Smooth muscle cell (in vitro differentiated cells): ENCODE measurements around the gene KDM8. TPM values are rescaled to one million over a fixed set of nuclear protein-coding genes. Genes with fewer than 3 reads are reported as not detected.
"Not testable (repeated sequence)": the region's sequence is repeated elsewhere in the genome, so short reads cannot be mapped to it uniquely, and the experiment has no call there.

ENCODE experiments used
- DNase-seq: peaks from one replicate; lab custom pipeline; 2025; ENCODE audit not compliant: unreplicated experiment; lab: John Stamatoyannopoulos, UW
- H2AFZ ChIP-seq: fragments of 200-600 bp; sonication (generic); 2 replicates; pipeline ENCODE4 v1.6.0; 2016; ENCODE audit warnings: antibody characterized with exemption, low read depth, mild to moderate bottlenecking
- H3F3A ChIP-seq: fragments of 200-600 bp; sonication (generic); 2 replicates; pipeline ENCODE4 v1.6.0; 2017; ENCODE audit warnings: antibody characterized with exemption, low read depth
- H3K27ac ChIP-seq: fragments of 200-600 bp; sonication (generic); 2 replicates; pipeline ENCODE4 v1.5.1; 2016; ENCODE audit warnings: low read depth, mild to moderate bottlenecking
- H3K27me3 ChIP-seq: fragments of 200-600 bp; sonication (generic); 2 replicates; pipeline ENCODE4 v1.6.1; 2016; ENCODE audit warnings: low read depth, mild to moderate bottlenecking
- H3K36me3 ChIP-seq: fragments of 200-600 bp; sonication (generic); 2 replicates; pipeline ENCODE4 v1.5.1; 2016; ENCODE audit warnings: low read depth
- H3K4me1 ChIP-seq: fragments of 200-600 bp; sonication (generic); 2 replicates; pipeline ENCODE4 v1.5.1; 2016; ENCODE audit warnings: low read depth
- H3K4me2 ChIP-seq: fragments of 200-600 bp; sonication (generic); 2 replicates; pipeline ENCODE4 v1.6.0; 2016; ENCODE audit warnings: mild to moderate bottlenecking
- H3K4me3 ChIP-seq: fragments of 200-600 bp; sonication (generic); 2 replicates; pipeline ENCODE4 v1.5.1; 2016; ENCODE audit warnings: mild to moderate bottlenecking
- H3K79me2 ChIP-seq: fragments of 200-600 bp; sonication (generic); 2 replicates; pipeline ENCODE4 v1.6.0; 2016; ENCODE audit warnings: low read depth, mild to moderate bottlenecking
- H3K9ac ChIP-seq: fragments of 200-600 bp; sonication (generic); 2 replicates; pipeline ENCODE4 v1.6.0; 2016; ENCODE audit warnings: low read depth
- H3K9me3 ChIP-seq: fragments of 200-600 bp; sonication (generic); replicated peaks from 2 replicates; pipeline ENCODE4 v1.5.1; 2016; ENCODE audit warnings: low read depth
- H4K20me1 ChIP-seq: fragments of 200-600 bp; sonication (generic); 2 replicates; pipeline ENCODE4 v1.6.0; 2016; ENCODE audit warnings: low read depth
- WGBS: methylation state at CpG from one replicate; pipeline ENCODE4 v1.1.7; 2016; ENCODE audit warnings: low lambda C conversion rate; 5-methylcytosine and 5-hydroxymethylcytosine counted together
- polyA plus RNA-seq: library from polyadenylated mRNA; unstranded; fragments of >200 nt; fragmentation: Nextera tagmentation; extraction: Ambion mirVana; gene quantifications from 2 replicates; pipeline ENCODE4 v1.2.1, GENCODE V29; 2016
- total RNA-seq: library from RNA; depleted of rRNA; stranded (reverse); fragments of >200 nt; gene quantifications from 2 replicates; pipeline ENCODE4 v1.2.3, GENCODE V29; 2014
- TF ChIP-seq, protein P1 (sequence below): fragments of 200-600 bp; sonication (generic); IDR thresholded peaks from 2 replicates; pipeline ENCODE4 v1.5.1; 2017; ENCODE audit warnings: borderline replicate concordance, mild to moderate bottlenecking, antibody characterized with exemption; ENCODE audit not compliant: insufficient read depth, poor library complexity, severe bottlenecking

The KDM8 gene
- total and polyA plus RNA-seq, 2 experiments from 2014 or later, result 0.81 to 3.5 TPM

DNA sequence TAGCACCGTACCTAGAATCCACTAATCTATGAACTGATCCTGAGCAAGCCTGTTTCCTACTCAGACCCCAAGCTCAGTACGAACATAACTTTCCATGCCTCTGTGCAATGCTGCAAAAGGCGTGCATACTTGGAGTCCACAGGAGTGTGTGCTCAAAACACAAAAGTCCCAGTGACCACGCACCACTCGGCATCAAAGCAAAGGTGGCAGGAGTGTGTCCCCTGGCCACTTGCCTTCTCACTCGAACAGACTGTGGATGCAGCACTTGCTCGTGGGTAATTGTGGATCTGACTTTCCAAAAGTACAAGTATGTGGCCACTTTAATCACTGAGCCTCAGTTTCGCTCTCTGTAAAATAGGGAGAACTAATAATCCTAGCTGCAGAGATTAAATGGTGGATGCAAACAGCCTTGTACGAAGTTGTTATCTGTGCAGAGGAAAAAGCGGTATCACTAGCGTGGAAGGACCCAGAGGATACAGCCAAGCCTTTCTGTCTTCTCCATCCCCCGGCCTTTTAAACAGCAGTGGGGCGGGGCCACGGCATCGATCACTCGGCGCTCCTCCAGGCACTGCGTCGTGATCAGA, 311 bp upstream of the KDM8 start:
- H3F3A ChIP-seq, result no peaks in the 10 kb centered on the region
- peak overlapping the region; percentile 64 for H3K4me3 ChIP-seq
- H3K4me2 ChIP-seq, result peak overlapping the region; percentile 78
- H2AFZ ChIP-seq, result peak overlapping the region; percentile 71
- TF ChIP-seq, protein P1, sequence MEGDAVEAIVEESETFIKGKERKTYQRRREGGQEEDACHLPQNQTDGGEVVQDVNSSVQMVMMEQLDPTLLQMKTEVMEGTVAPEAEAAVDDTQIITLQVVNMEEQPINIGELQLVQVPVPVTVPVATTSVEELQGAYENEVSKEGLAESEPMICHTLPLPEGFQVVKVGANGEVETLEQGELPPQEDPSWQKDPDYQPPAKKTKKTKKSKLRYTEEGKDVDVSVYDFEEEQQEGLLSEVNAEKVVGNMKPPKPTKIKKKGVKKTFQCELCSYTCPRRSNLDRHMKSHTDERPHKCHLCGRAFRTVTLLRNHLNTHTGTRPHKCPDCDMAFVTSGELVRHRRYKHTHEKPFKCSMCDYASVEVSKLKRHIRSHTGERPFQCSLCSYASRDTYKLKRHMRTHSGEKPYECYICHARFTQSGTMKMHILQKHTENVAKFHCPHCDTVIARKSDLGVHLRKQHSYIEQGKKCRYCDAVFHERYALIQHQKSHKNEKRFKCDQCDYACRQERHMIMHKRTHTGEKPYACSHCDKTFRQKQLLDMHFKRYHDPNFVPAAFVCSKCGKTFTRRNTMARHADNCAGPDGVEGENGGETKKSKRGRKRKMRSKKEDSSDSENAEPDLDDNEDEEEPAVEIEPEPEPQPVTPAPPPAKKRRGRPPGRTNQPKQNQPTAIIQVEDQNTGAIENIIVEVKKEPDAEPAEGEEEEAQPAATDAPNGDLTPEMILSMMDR, result no peak
- H4K20me1 ChIP-seq, result no peaks in the 10 kb centered on the region
- peaks cover 6% of the 10 kb centered on the region for H3K79me2 ChIP-seq
- peak overlapping the region; percentile 90 for H3K27ac ChIP-seq
- no peaks in the 10 kb centered on the region for H3K36me3 ChIP-seq
- H3K4me1 ChIP-seq, result peaks cover 7% of the 10 kb centered on the region
- no peak for DNase-seq
- H3K9me3 ChIP-seq, result no peaks in the 10 kb centered on the region
- WGBS, result 31% methylated on average over 19 of the region's 19 CpGs
- peak overlapping the region; percentile 90 for H3K9ac ChIP-seq
- H3K27me3 ChIP-seq, result no peaks in the 10 kb centered on the region

DNA sequence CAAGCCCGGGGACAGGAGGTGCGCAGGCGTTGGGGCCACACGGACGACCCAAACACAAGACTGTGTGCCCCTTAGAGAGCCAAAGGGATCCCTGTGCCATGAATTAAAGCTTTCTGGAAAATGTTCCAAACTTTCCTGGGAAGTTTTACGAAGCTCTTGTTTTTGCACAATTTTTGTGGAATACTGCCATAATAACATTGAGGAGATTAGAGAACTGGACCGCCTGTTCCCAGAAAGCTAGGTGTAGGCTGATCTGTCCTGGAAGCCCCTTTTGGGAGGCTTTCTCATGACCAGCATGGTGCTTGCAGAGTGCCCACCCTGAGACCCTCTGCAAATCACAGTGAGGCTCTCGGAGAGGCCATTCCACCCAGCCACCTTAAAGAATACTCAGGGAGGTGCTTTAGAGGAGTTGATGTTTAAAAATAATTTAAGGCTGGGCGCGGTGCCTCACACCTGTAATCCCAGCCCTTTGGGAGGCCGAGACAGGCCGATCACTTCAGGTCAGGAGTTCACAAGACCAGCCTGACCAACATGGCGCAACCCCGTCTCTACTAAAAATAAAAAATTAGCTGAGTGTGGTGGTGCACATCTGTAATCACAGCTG, 1.1 kb downstream of the KDM8 start:
- Histone ChIP-seq H3K4me2 (peak overlapping the region; percentile 97), H3K9me3 (no peaks in the 10 kb centered on the region), H3K9ac (peak overlapping the region; percentile 92), H4K20me1 (no peaks in the 10 kb centered on the region), H3K4me1 (peaks cover 7% of the 10 kb centered on the region), H3K27me3 (no peaks in the 10 kb centered on the region), H3K79me2 (peaks cover 6% of the 10 kb centered on the region), H3K27ac (peak overlapping the region; percentile 90), H3K36me3 (no peaks in the 10 kb centered on the region), H2AFZ (peak overlapping the region; percentile 92), H3F3A (no peaks in the 10 kb centered on the region), H3K4me3 (peak overlapping the region; percentile 64)
- 62% methylated on average over 14 of the region's 14 CpGs for WGBS
- TF ChIP-seq, protein P1, result no peak
- no peak for DNase-seq

DNA sequence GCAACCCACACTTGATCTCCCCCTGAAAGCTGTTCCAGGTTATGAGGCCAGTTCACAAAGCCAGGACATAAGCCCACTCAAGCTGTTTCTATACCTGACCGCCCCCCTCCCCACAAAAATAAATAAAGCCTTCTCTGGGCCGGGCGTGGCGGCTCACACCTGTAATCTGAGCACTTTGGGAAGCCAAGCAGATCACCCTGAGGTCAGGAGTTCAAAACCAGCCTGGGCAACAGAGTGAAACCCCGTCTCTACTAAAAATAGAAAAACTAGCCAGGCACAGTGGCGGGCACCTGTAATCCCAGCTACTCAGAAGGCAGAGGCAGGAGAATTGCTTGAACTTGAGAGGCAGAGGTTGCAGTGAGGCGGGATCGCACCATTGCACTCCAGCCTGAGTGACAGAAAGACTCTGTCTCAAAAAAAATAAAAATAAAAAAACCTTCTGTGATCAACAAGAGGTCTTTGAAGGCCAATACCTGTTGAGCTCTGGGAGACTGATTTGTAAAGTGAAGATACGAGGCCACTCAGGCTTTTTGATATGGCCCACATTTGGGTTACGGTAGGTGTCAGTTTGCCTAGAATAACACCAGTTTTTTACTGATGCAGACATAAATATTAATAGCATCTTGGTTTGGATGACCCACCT, 2.2 kb downstream of the KDM8 start:
- no peak for DNase-seq
- H3K9me3 ChIP-seq, result no peaks in the 10 kb centered on the region
- H2AFZ ChIP-seq, result no peak overlapping the region
- H3K27me3 ChIP-seq, result no peaks in the 10 kb centered on the region
- peaks cover 7% of the 10 kb centered on the region for H3K4me1 ChIP-seq
- H3K27ac ChIP-seq, result no peak overlapping the region
- TF ChIP-seq, protein P1, result no peak
- no peak overlapping the region for H3K4me3 ChIP-seq
- no peaks in the 10 kb centered on the region for H3F3A ChIP-seq
- no peaks in the 10 kb centered on the region for H4K20me1 ChIP-seq
- over 99% methylated on average over 10 of the region's 10 CpGs for WGBS
- H3K79me2 ChIP-seq, result peaks cover 6% of the 10 kb centered on the region
- no peaks in the 10 kb centered on the region for H3K36me3 ChIP-seq
- H3K4me2 ChIP-seq, result no peak overlapping the region
- no peak overlapping the region for H3K9ac ChIP-seq

DNA sequence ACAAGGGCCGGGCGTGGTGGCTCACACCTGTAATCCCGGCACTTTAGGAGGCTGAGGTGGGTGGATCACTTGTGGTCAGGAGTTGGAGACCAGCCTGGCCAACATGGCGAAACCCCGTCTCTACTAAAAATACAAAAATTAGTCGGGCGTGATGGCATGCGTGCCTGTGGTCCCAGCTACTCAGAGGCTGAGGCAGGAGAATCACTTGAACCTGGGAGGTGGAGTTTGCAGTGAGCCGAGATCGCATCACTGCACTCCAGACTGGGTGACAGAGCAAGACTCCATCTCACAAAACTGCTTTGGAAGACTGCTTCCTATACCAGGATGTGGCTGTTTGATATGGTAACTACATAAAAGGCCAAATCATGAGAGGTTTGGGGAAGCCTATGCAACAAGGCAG, 3.8 kb downstream of the KDM8 start:
- WGBS, result 91% methylated on average over 10 of the region's 10 CpGs
- not testable (repeated sequence) for H3K9me3 ChIP-seq, H4K20me1 ChIP-seq, H3K9ac ChIP-seq, H3K27ac ChIP-seq, H3F3A ChIP-seq, H3K4me1 ChIP-seq, H3K4me2 ChIP-seq, H3K27me3 ChIP-seq, H3K79me2 ChIP-seq, H3K36me3 ChIP-seq, DNase-seq, H2AFZ ChIP-seq, H3K4me3 ChIP-seq
